Measurements from ENCODE around the gene P4HB.

DNA sequence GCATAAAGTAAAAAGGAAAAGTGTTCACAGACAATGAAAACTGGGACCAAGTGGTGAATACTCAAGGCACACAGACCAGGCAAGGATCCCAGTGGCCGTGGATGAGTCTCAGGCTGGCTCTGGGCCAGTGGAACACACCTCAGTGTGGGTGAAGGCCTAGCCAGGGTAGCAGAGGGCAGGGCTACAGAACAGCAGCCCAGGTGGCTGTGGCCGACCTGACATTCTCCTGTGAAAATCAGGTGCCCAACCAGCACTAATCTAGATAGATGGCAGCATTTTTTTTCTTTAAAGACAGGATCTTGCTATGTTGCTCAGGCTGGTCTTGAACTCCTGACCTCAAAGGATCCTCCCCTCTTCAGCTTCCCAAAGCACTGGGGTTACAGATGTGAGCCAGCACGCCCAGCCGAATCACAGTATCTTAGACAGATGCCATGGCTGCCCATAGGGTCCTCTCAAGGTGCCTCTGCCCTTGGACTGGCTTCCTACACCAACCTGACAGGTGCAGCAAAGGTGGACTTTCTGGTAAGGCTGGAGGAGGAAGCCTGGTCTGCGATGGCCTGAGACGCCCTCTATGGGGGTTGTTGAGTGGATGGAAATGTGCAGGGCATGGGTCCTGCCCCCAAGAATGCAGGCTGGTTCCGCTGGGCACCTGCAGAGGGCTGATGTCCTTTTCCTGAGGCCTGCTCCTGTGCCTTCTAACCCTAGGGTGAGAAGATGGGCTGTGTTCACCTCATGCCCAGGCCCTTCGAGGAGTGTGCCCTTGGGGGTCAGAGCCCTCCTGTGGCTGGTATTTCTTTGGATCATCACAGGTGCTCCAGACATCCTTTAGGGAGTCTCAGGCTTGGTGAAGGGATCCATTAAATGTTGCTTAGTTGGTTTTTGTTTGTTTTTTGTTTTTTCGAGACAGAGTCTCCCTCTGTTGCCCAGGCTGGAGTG, 3.8 kb upstream of the P4HB start:
- TF ChIP-seq, protein P1, sequence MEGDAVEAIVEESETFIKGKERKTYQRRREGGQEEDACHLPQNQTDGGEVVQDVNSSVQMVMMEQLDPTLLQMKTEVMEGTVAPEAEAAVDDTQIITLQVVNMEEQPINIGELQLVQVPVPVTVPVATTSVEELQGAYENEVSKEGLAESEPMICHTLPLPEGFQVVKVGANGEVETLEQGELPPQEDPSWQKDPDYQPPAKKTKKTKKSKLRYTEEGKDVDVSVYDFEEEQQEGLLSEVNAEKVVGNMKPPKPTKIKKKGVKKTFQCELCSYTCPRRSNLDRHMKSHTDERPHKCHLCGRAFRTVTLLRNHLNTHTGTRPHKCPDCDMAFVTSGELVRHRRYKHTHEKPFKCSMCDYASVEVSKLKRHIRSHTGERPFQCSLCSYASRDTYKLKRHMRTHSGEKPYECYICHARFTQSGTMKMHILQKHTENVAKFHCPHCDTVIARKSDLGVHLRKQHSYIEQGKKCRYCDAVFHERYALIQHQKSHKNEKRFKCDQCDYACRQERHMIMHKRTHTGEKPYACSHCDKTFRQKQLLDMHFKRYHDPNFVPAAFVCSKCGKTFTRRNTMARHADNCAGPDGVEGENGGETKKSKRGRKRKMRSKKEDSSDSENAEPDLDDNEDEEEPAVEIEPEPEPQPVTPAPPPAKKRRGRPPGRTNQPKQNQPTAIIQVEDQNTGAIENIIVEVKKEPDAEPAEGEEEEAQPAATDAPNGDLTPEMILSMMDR (conservative IDR thresholded peaks at IDR 0.05): no peak
- no peak for TF ChIP-seq ZFX (IDR thresholded peaks at IDR 0.05)
